Activated CD8-positive, alpha-beta memory T cell treated with anti-CD3 and anti-CD28 coated beads, Interleukin-2, amount 50 U/mL, for 1 hour (primary cell): ENCODE data around the gene COL28A1.
"Not testable (repeated sequence)": the region's sequence is repeated elsewhere in the genome, so short reads cannot be mapped to it uniquely, and the experiment has no call there.

Experiments used
- DNase-seq: peaks from one replicate; pipeline ENCODE4 v3.0.0-alpha.2; 2020; ENCODE audit errors: extremely low read depth

COL28A1 gene

GRCh38 chr7:7416031-7416858 lies 119.4 kb downstream of the COL28A1 start:
- no peak for DNase-seq

GRCh38 chr7:7414791-7415603 lies 120.7 kb downstream of the COL28A1 start:
- DNase-seq, result no peak

GRCh38 chr7:7408001-7408770 lies 127.5 kb downstream of the COL28A1 start:
- no peak for DNase-seq

GRCh38 chr7:7405461-7405860 lies 130.2 kb downstream of the COL28A1 start:
- DNase-seq, result no peak

- no peak for DNase-seq
These were observed 136.0 kb downstream of the COL28A1 start for GRCh38 chr7:7399707-7400106.

- DNase-seq, result no peak
These were observed 139.9 kb downstream of the COL28A1 start for GRCh38 chr7:7395785-7396184.

- DNase-seq, result not testable (repeated sequence)
These were observed 147.5 kb downstream of the COL28A1 start for GRCh38 chr7:7388164-7388563.

- no peak for DNase-seq
These were observed 150.3 kb downstream of the COL28A1 start for GRCh38 chr7:7385421-7385820.

GRCh38 chr7:7384228-7384627 lies 151.4 kb downstream of the COL28A1 start:
- DNase-seq, result no peak

- DNase-seq, result no peak
These were observed 160.1 kb downstream of the COL28A1 start for GRCh38 chr7:7375538-7375937.

GRCh38 chr7:7370076-7370475 lies 165.6 kb downstream of the COL28A1 start:
- no peak for DNase-seq

GRCh38 chr7:7369134-7369533 lies 166.5 kb downstream of the COL28A1 start:
- DNase-seq, result no peak

GRCh38 chr7:7354674-7355073 lies 181.0 kb downstream of the COL28A1 start:
- DNase-seq, result no peak

GRCh38 chr7:7352845-7353244 lies 182.8 kb downstream of the COL28A1 start:
- no peak for DNase-seq

GRCh38 chr7:7351832-7352231 lies 183.8 kb downstream of the COL28A1 start:
- no peak for DNase-seq

GRCh38 chr7:7351156-7351555 lies 184.5 kb downstream of the COL28A1 start:
- no peak for DNase-seq

GRCh38 chr7:7349156-7349555 lies 186.5 kb downstream of the COL28A1 start:
- no peak for DNase-seq

GRCh38 chr7:7347045-7347444 lies 188.6 kb downstream of the COL28A1 start:
- no peak for DNase-seq

GRCh38 chr7:7344583-7344982 lies 191.1 kb downstream of the COL28A1 start:
- DNase-seq, result no peak

- no peak for DNase-seq
These were observed 199.8 kb downstream of the COL28A1 start for GRCh38 chr7:7335909-7336308.

- no peak for DNase-seq
These were observed 200.5 kb downstream of the COL28A1 start for GRCh38 chr7:7335215-7335614.

- no peak for DNase-seq
These were observed 202.1 kb downstream of the COL28A1 start for GRCh38 chr7:7333610-7334009.
